Renal cortical epithelial cell (primary cell): ENCODE data around the gene GLIPR1. TPM values are rescaled to one million over a fixed set of nuclear protein-coding genes. Genes with fewer than 3 reads are reported as not detected.
A peak's percentile ranks its signal among the peaks of the same experiment; 100 is the strongest.
"Not testable (repeated sequence)": the region's sequence is repeated elsewhere in the genome, so short reads cannot be mapped to it uniquely, and the experiment has no call there.

Experiments
- DNase-seq: peaks from one replicate; pipeline ENCODE4 v3.0.0-alpha.2; 2011; ENCODE audit warnings: low read depth
- total RNA-seq: library from RNA; depleted of rRNA; stranded (reverse); fragments of >200 nt; gene quantifications from 2 replicates; pipeline ENCODE4 v1.2.3, GENCODE V29; 2014

The GLIPR1 gene
- 34.4 and 45.3 TPM in 2 replicates for total RNA-seq

DNA sequence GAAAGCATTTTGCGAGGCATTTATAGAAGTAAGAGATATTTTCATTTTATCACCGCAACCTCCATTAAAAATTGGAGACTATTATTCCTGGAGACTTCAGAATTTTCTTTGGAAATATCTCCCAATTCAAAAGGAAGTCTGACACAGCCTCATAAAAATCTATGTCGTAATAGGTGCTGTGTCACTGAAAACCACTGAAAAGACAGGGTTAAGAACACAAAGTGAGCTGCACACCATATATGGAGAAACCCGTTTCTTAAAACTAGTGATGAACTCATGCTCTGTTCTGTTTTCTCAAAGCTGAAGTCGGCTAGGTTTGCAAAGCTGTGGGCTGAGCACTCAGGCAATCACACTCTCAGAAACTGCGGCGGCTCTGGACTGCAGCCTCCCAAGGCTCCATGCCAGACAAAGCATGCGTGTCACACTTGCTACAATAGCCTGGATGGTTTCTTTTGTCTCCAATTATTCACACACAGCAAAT, at the start of gene GLIPR1:
Gene GLIPR1, plus strand, starts transcription at position 287 of the 481 bp plus-strand sequence. Its CDS starts 126 bp downstream, at position 413.
- peak; percentile 99 for DNase-seq

DNA sequence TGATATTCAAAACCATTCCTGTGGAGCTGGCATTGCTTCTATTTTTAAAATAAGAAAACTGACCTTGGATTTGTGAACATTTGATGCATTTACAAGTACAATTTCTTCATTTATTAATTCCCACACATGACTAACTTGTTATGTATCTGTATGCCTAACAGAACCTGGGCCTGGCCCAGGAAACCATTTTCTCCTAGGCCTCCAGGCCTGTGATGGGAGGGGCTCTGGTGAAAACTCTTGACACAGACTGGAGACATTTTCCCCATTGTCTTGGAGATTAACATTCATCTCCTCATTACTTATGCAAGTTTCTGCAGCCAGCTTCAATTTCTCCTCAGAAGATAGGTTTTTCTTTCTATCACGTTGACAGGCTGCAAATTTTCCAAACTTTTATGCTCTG, 47.6 kb upstream of the GLIPR1 start:
- no peak for DNase-seq

DNA sequence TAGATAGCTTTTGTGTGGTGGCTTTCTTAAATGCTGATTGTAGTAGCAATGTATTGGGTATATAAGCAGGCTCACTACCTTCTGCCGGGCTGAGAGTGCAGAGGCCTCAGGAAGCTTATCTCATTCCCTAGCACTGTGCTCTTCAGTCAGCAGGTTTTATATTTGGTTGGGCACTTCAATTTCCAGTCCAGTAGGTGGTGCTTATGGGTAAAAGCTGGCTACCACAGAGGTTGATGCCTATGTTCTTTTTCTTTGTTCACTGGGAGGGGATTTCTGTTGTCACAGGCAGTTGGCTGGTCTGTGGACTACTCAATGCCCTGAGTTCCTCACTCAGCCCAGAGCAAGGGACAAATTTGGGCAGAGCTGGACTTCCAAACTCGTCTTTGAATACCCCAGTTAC, 43.0 kb upstream of the GLIPR1 start:
- DNase-seq: peak; percentile 37

GRCh38 chr12:75438059-75438754, 42.3 kb upstream of the GLIPR1 start:
- DNase-seq: no peak

DNA sequence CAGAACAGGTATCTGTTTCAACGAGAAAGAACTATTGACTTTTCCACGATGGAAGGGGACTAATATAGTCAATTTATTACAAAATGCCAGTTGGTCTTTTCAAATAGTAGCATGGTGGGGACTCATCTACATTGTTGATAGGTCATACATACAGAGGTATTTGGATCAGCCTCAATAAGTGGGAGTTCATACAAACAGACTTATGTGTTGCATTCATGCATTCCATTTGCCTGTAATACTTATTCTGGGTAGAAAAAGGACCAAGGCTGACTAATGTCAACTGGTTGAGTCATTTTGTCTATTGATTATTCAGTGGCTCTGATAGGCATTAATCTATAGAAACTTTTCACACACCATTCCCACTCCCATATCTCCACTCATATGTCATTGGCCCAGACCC, 41.5 kb upstream of the GLIPR1 start:
- DNase-seq: no peak

GRCh38 chr12:75439930-75440329, 40.6 kb upstream of the GLIPR1 start:
- no peak for DNase-seq

GRCh38 chr12:75441687-75442449, 38.7 kb upstream of the GLIPR1 start:
- not testable (repeated sequence) for DNase-seq

- peak; percentile 4 for DNase-seq
These were observed 38.1 kb upstream of the GLIPR1 start for GRCh38 chr12:75442454-75442853.

GRCh38 chr12:75443709-75444108, 36.8 kb upstream of the GLIPR1 start:
- no peak for DNase-seq

- DNase-seq: peak; percentile 39
These were observed 36.0 kb upstream of the GLIPR1 start for GRCh38 chr12:75444429-75445136.

- not testable (repeated sequence) for DNase-seq
These were observed 35.4 kb upstream of the GLIPR1 start for GRCh38 chr12:75445137-75445507.

- DNase-seq: peak; percentile 64
These were observed 33.7 kb upstream of the GLIPR1 start for GRCh38 chr12:75446857-75447256.

DNA sequence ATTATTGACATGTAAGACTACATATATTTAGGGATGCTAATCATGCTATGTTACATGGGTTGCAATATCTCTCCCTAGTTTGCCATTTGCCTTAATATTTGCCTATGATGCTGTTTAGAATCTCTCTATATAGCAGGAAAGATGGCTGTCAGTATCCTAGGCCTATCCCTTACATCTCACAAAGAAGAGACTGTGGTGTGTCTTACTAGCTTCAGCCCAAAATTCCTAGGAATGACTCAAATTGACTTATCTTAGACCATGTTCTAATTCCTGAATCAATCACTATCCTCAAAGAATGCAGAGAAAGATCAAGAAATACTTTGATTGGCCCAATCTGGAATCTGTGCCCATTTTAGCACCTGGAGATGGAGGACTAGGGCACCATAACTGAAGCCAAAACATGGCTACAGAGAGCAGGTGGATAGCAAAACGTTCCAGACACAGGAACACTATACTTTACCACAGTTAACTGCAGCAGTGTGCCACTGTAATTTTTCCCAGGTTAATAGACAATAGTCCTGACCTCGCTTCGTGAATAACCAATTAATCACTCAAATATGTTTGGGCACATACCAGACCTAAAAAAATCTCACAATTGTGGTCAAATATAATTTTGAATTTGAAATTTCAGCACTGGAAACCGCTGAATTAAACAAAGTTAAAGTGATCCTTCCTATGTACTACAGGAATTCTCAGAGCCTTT, 32.7 kb upstream of the GLIPR1 start:
- DNase-seq: no peak

GRCh38 chr12:75452675-75453330, 27.8 kb upstream of the GLIPR1 start:
- peak; percentile 58 for DNase-seq

DNA sequence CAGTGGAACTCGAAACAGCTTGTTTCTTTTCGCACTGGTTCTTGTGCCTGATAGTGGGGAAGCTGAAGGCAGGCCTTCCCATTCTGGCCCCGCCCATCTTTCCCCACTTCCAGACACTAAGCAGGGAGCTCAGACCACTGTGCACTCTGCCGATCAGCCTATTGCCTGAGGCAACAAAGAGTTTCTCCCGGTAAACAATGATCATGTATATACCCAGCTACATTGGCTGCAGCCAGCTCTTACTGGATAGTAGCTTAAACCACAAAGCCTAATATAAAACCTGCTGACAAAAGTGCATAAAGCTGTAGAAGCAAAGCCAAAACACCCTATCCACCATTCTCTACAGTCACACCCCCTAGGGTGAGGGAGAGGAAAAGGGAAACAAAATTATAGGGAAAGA, 24.7 kb upstream of the GLIPR1 start:
- no peak for DNase-seq

DNA sequence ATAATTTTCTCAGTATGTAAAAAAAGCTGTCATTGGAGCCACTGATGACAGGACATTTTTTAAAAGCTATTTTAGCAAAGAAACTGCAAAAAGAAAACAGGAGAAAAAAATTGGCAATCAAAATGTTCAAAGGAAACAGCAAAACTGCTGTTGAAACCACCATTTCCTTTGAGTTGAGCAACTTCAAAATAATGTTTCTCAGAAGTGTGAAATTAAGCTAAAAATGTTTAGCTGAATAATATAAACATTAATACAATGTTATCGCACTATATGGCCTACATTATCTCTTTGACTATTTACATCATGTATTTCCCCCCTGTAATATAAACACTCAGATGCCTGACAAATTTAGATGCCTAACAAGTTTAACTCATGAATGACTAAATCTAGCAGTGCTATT, 23.4 kb upstream of the GLIPR1 start:
- DNase-seq: no peak

GRCh38 chr12:75457866-75458265, 22.7 kb upstream of the GLIPR1 start:
- not testable (repeated sequence) for DNase-seq

GRCh38 chr12:75459755-75460154, 20.8 kb upstream of the GLIPR1 start:
- no peak for DNase-seq

DNA sequence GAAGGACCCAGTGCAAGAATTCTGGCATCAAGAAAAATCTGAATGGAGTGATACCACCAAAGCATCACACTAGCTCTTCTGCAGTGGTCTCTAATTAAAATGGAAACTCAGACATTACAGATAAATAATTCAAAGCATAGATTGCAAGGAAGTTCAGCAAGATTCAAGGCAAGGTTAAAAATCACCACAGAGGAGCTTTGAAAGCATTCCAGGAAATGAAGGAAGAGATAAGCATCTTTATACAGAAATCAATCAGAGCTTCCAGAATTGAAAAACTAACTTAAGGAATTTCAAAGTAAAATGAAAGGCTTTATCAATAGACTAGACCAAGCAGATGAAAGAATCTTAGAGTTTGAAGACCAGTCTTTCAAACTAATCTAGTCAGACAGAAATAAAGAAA, 20.4 kb upstream of the GLIPR1 start:
- no peak for DNase-seq

GRCh38 chr12:75471902-75472890, 8.4 kb upstream of the GLIPR1 start:
- no peak for DNase-seq
